H1 (cell line): ENCODE measurements around the gene TARDBP. TPM values are rescaled to one million over a fixed set of nuclear protein-coding genes. Genes with fewer than 3 reads are reported as not detected.

Source experiments
- CTCF ChIA-PET: fragments of 300-600 bp; sonication (Branson Sonifier 250); formaldehyde crosslinking; loops from one replicate; lab custom pipeline; 2021; ENCODE audit not compliant: partially characterized antibody; lab: Charles Lee
- POLR2A ChIA-PET: fragments of 300-600 bp; sonication (Branson Sonifier 250); formaldehyde crosslinking; loops from one replicate; lab custom pipeline; 2021; ENCODE audit warnings: inconsistent platforms; ENCODE audit not compliant: partially characterized antibody; lab: Charles Lee
- DNase-seq, 2 experiments: peaks; one replicate each; pipeline versions ENCODE4 v3.0.0 to v3.0.0-alpha.2; 2010 to 2022; ENCODE audit warnings: low spot score in 2 of 2, low read depth in 1 of 2, mixed read lengths in 1 of 2
- FAIRE-seq: peaks from 2 replicates; lab custom pipeline; 2011; peaks lifted over from hg19 to GRCh38; lab: Jason Lieb, UNC
- H2AFZ ChIP-seq: 2 replicates; pipeline ENCODE4 v1.8.1; 2012; ENCODE audit warnings: low read length, inconsistent platforms
- H2AK5ac ChIP-seq: 2 replicates; pipeline ENCODE4 v1.6.1; 2013; ENCODE audit warnings: low read depth, low read length
- H2BK120ac ChIP-seq: replicated peaks from 2 replicates; pipeline ENCODE3; 2013; ENCODE audit warnings: low read depth, low read length, inconsistent platforms
- H2BK12ac ChIP-seq: 2 replicates; pipeline ENCODE4 v1.6.1; 2013; ENCODE audit warnings: low read depth, low read length
- H2BK15ac ChIP-seq: 2 replicates; pipeline ENCODE4 v1.6.1; 2013; ENCODE audit warnings: low read length
- H2BK20ac ChIP-seq: 2 replicates; pipeline ENCODE4 v1.6.1; 2013; ENCODE audit warnings: low read length
- H2BK5ac ChIP-seq: 2 replicates; pipeline ENCODE4 v1.6.1; 2013; ENCODE audit warnings: low read depth, low read length
- H3K14ac ChIP-seq: 2 replicates; pipeline ENCODE4 v1.6.1; 2013; ENCODE audit warnings: inconsistent platforms; ENCODE audit not compliant: insufficient read length
- H3K18ac ChIP-seq: 2 replicates; pipeline ENCODE4 v1.6.1; 2013; ENCODE audit warnings: low read length; ENCODE audit errors: extremely low read depth
- H3K23ac ChIP-seq: 2 replicates; pipeline ENCODE4 v1.6.1; 2013; ENCODE audit warnings: inconsistent platforms; ENCODE audit not compliant: insufficient read length
- H3K23me2 ChIP-seq: 2 replicates; pipeline ENCODE4 v1.6.1; 2013; ENCODE audit warnings: low read depth, low read length
- H3K27ac ChIP-seq: 2 replicates; pipeline ENCODE4 v1.6.1; 2011; ENCODE audit warnings: low read depth, low read length, inconsistent platforms
- H3K27me3 ChIP-seq, 4 experiments: replicated peaks in 1 of 4; 1 replicate in 1 of 4; 2 replicates in 3 of 4; pipeline versions ENCODE4 v1.6.1 to v1.8.1; 2011 to 2013; ENCODE audit warnings: low read length in 3 of 4, mild to moderate bottlenecking in 3 of 4, inconsistent platforms in 2 of 4, mixed read lengths in 2 of 4, moderate library complexity in 1 of 4; ENCODE audit not compliant: control insufficient read depth in 3 of 4, insufficient read depth in 3 of 4; ENCODE audit errors: extremely low read depth in 1 of 4
- H3K36me3 ChIP-seq, 4 experiments: 2 replicates each; pipeline versions ENCODE4 v1.6.1 to v1.8.1; 2011 to 2013; ENCODE audit warnings: mild to moderate bottlenecking in 4 of 4, low read length in 3 of 4, moderate library complexity in 2 of 4, control low read depth in 1 of 4, inconsistent platforms in 1 of 4; ENCODE audit not compliant: insufficient read depth in 4 of 4, control insufficient read depth in 2 of 4
- H3K4ac ChIP-seq: replicated peaks from 2 replicates; pipeline ENCODE3; 2013; ENCODE audit warnings: low read length, low read depth, mixed read lengths, inconsistent platforms; ENCODE audit not compliant: insufficient read length
- H3K4me1 ChIP-seq, 4 experiments: replicated peaks in 1 of 4; 1 replicate in 1 of 4; 2 replicates in 3 of 4; pipeline versions ENCODE4 v1.6.1 to v1.8.1; 2011 to 2013; ENCODE audit warnings: low read length in 3 of 4, inconsistent platforms in 2 of 4, mixed read lengths in 1 of 4; ENCODE audit not compliant: insufficient read depth in 4 of 4, control insufficient read depth in 3 of 4
- H3K4me2 ChIP-seq, 2 experiments: 2 replicates each; pipeline versions ENCODE4 v1.6.1 to v1.8.1; 2011 to 2013; ENCODE audit warnings: low read depth in 2 of 2, low read length in 2 of 2, control low read depth in 1 of 2, inconsistent platforms in 1 of 2, mild to moderate bottlenecking in 1 of 2; ENCODE audit not compliant: insufficient read depth in 1 of 2
- H3K4me3 ChIP-seq, 4 experiments: fragments of 200-600, 300-600 bp in 1 of 4; sonication (generic), shearing (Covaris generic), sonication (Bioruptor Twin) in 1 of 4; 2 replicates each; pipeline versions ENCODE4 v1.5.1 to v1.8.1; 2011 to 2016; ENCODE audit warnings: low read length in 4 of 4, low read depth in 3 of 4, control low read depth in 2 of 4, inconsistent platforms in 2 of 4, mild to moderate bottlenecking in 2 of 4, mixed read lengths in 1 of 4, moderate library complexity in 1 of 4; ENCODE audit not compliant: insufficient read depth in 2 of 4; ENCODE audit errors: extremely low read depth in 1 of 4
- H3K56ac ChIP-seq: replicated peaks from 2 replicates; pipeline ENCODE3; 2013; ENCODE audit warnings: low read depth, mild to moderate bottlenecking, mixed read lengths, low read length, inconsistent platforms; ENCODE audit not compliant: insufficient read length
- H3K79me1 ChIP-seq: 2 replicates; pipeline ENCODE4 v1.6.1; 2013; ENCODE audit warnings: low read depth, low read length, control low read depth
- H3K79me2 ChIP-seq, 2 experiments: 2 replicates each; pipeline versions ENCODE4 v1.6.1 to v1.8.1; 2012 to 2013; ENCODE audit warnings: low read length in 2 of 2, mild to moderate bottlenecking in 2 of 2, inconsistent platforms in 1 of 2; ENCODE audit not compliant: insufficient read depth in 2 of 2, control insufficient read depth in 1 of 2
- H3K9ac ChIP-seq, 4 experiments: replicated peaks in 1 of 4; 1 replicate in 1 of 4; 2 replicates in 3 of 4; pipeline versions ENCODE4 v1.6.1 to v1.8.1; 2011 to 2013; ENCODE audit warnings: low read depth in 3 of 4, low read length in 3 of 4, control low read depth in 2 of 4, mild to moderate bottlenecking in 2 of 4, moderate library complexity in 2 of 4, inconsistent platforms in 1 of 4; ENCODE audit errors: extremely low read depth in 1 of 4
- H3K9me3 ChIP-seq, 2 experiments: 2 replicates each; pipeline versions ENCODE4 v1.6.1 to v1.8.1; 2012 to 2013; ENCODE audit warnings: mild to moderate bottlenecking in 2 of 2, moderate library complexity in 2 of 2, control low read depth in 1 of 2, inconsistent platforms in 1 of 2, low read depth in 1 of 2, low read length in 1 of 2, mixed read lengths in 1 of 2; ENCODE audit not compliant: insufficient read depth in 2 of 2
- H4K20me1 ChIP-seq, 2 experiments: replicated peaks in 1 of 2; 2 replicates each; pipeline versions ENCODE3 to v1.8.1; 2011 to 2013; ENCODE audit warnings: inconsistent platforms in 2 of 2, low read length in 2 of 2, mild to moderate bottlenecking in 1 of 2; ENCODE audit not compliant: insufficient read depth in 2 of 2, control insufficient read depth in 1 of 2
- H4K5ac ChIP-seq: 2 replicates; pipeline ENCODE4 v1.6.1; 2013; ENCODE audit warnings: low read length, low read depth, mixed read lengths, inconsistent platforms; ENCODE audit not compliant: insufficient read length
- H4K8ac ChIP-seq: 2 replicates; pipeline ENCODE4 v1.8.0; 2013; ENCODE audit warnings: mild to moderate bottlenecking, moderate library complexity, low read length, inconsistent platforms; ENCODE audit not compliant: insufficient read depth; ENCODE audit errors: extremely low read depth
- H4K91ac ChIP-seq: replicated peaks from 2 replicates; pipeline ENCODE3; 2013; ENCODE audit warnings: low read length, mixed read lengths, inconsistent platforms; ENCODE audit not compliant: insufficient read length
- CBX5 ChIP-seq: fragments of 300-800, 300-1000 bp; sonication (generic); IDR thresholded peaks from 2 replicates; pipeline ENCODE4 v1.7.1; 2016; ENCODE audit warnings: antibody characterized with exemption, low read length, low read depth
- CBX8 ChIP-seq: fragments of 300-800, 300-1000 bp; sonication (generic); IDR thresholded peaks from 2 replicates; pipeline ENCODE4 v1.7.1; 2016; ENCODE audit warnings: low read depth, low read length, borderline replicate concordance
- EP300 ChIP-seq, 2 experiments: IDR thresholded peaks; 1 replicate in 1 of 2; 2 replicates in 1 of 2; pipeline ENCODE4 v1.6.1; 2011 to 2012; ENCODE audit warnings: low read depth in 2 of 2, low read length in 2 of 2, mild to moderate bottlenecking in 2 of 2, borderline replicate concordance in 1 of 2, inconsistent platforms in 1 of 2, moderate library complexity in 1 of 2
- KDM4A ChIP-seq: IDR thresholded peaks from one replicate; pipeline ENCODE4 v1.7.1; 2012; ENCODE audit warnings: low read depth, mild to moderate bottlenecking, moderate library complexity, low read length, inconsistent platforms; ENCODE audit not compliant: severe bottlenecking
- MAFK ChIP-seq: IDR thresholded peaks from 2 replicates; pipeline ENCODE4 v1.6.1; 2012; ENCODE audit warnings: low read depth, mild to moderate bottlenecking, improper control_type of control experiment, low read length
- POLR2A ChIP-seq, 2 experiments: IDR thresholded peaks; 1 replicate in 1 of 2; 2 replicates in 1 of 2; pipeline ENCODE4 v1.6.1; 2011; ENCODE audit warnings: low read depth in 2 of 2, low read length in 2 of 2, mild to moderate bottlenecking in 2 of 2; ENCODE audit errors: control extremely low read depth in 1 of 2
- SIRT6 ChIP-seq: IDR thresholded peaks from one replicate; pipeline ENCODE4 v1.7.1; 2012; ENCODE audit warnings: low read length, inconsistent platforms
- SP2 ChIP-seq: IDR thresholded peaks from 2 replicates; pipeline ENCODE4 v1.6.1; 2012; ENCODE audit warnings: mild to moderate bottlenecking, low read length, inconsistent platforms
- SP4 ChIP-seq: IDR thresholded peaks from 2 replicates; pipeline ENCODE4 v1.6.1; 2012; ENCODE audit warnings: low read length, inconsistent platforms
- TAF7 ChIP-seq: optimal IDR thresholded peaks from 2 replicates; pipeline ENCODE3; 2011; ENCODE audit warnings: low read depth, mild to moderate bottlenecking, inconsistent platforms, low read length, moderate library complexity, borderline replicate concordance
- WGBS, 2 experiments: shearing (Covaris generic) in 1 of 2; methylation state at CpG; one replicate each; pipeline versions ENCODE4 v1.1.6 to v1.1.7; 2013 to 2015; ENCODE audit warnings: low lambda C conversion rate in 2 of 2, mixed read lengths in 2 of 2, inconsistent platforms in 1 of 2, low coverage in 1 of 2, missing lambda C conversion rate in 1 of 2; ENCODE audit not compliant: insufficient replicate concordance in 2 of 2, insufficient coverage in 1 of 2, insufficient read length in 1 of 2; ENCODE audit errors: extremely low coverage in 1 of 2, missing lambda C conversion rate in 1 of 2; 5-methylcytosine and 5-hydroxymethylcytosine counted together
- polyA plus RNA-seq, 7 experiments: library from polyadenylated mRNA; depleted of rRNA in 3 of 7; stranded (reverse) in 5 of 7; unstranded in 2 of 7; fragments of >200 nt in 5 of 7; fragments of 200-250 nt in 2 of 7; gene quantifications; 1 replicate in 5 of 7; 2 replicates in 1 of 7; 4 replicates in 1 of 7; pipeline versions ENCODE4 v1.2.1 to v1.2.3, GENCODE V29; 2011 to 2013; ENCODE audit warnings: missing spikeins in 2 of 7, mixed read lengths in 2 of 7
- total RNA-seq: library from RNA; stranded (reverse); fragmentation: NEBNext Ultra II Directional; extraction: Animal tissue kit (Norgen Biotek cat#: 25700); gene quantifications from 2 replicates; pipeline ENCODE4 v1.2.1, GENCODE V29; 2021
- TF ChIP-seq, protein P1 (sequence below): IDR thresholded peaks from 2 replicates; pipeline ENCODE4 v1.6.1; 2011; ENCODE audit warnings: low read length, improper control_type of control experiment
- TF ChIP-seq, protein P2 (sequence below): IDR thresholded peaks from 2 replicates; pipeline ENCODE4 v1.6.1; 2012; ENCODE audit warnings: inconsistent platforms
- TF ChIP-seq, protein P3 (sequence below): IDR thresholded peaks from 2 replicates; pipeline ENCODE4 v1.6.1; 2011; ENCODE audit warnings: low read depth, mild to moderate bottlenecking, low read length; ENCODE audit not compliant: insufficient read depth

Gene TARDBP
- total and polyA plus RNA-seq, 2 of the 8 experiments (the other 6 are each of a cell fraction or from before 2014, with no cell fraction given): 144 to 240 TPM

DNA sequence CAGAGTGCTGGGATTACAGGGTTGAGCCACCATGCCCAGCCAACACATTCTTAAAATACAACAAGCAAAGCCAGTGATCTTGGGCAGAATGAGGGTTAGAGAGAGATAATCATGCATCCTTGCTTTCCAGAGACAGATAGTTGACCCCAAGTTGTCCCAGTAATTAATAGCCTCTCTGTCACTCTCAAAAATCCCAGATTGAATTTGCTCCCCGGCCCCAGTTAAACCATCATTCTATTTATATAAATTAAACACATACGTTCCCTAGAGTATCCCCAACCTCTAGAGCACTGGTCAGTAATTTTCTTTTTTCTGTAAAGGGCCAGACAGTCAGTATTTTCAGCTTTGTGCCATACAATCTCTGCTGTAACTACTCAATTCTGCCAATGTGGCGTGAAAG lies 16.4 kb upstream of the TARDBP start:
- no peak for FAIRE-seq
- WGBS, 2 experiments: 88% methylated on average over 3 of the region's 3 CpGs; no CpG with 5 or more reads in 1 of the 2 experiments
- Histone ChIP-seq H2AK5ac (no peak overlapping the region), H4K8ac (no peak overlapping the region), H2BK20ac (no peak overlapping the region), H2BK120ac (no peak overlapping the region), H2BK12ac (no peak overlapping the region), H4K91ac (no peak overlapping the region), H3K14ac (no peak overlapping the region), H3K4ac (no peak overlapping the region), H3K56ac (no peak overlapping the region), H2BK5ac (no peak overlapping the region), H4K20me1 (no peaks in the 10 kb centered on the region), H3K36me3 (no peaks in the 10 kb centered on the region; a peak in 1 of 8 replicates), H3K79me1 (no peaks in the 10 kb centered on the region), H3K4me3 (no peak overlapping the region), H3K9me3 (no peaks in the 10 kb centered on the region), H3K4me1 (no peaks in the 10 kb centered on the region), H3K18ac (no peak overlapping the region), H3K23me2 (no peaks in the 10 kb centered on the region), H3K9ac (no peak overlapping the region), H3K27ac (no peak overlapping the region), H3K23ac (no peak overlapping the region), H3K27me3 (no peaks in the 10 kb centered on the region), H3K79me2 (no peaks in the 10 kb centered on the region), H2BK15ac (no peak overlapping the region), H4K5ac (no peak overlapping the region), H3K4me2 (no peak overlapping the region), H2AFZ (no peak overlapping the region)
- no peak for DNase-seq
- ChIA-PET CTCF (interaction anchor here (0.6 to 1.3 kb wide), 2 partner anchors 36 to 74 kb away, joined by 4 read pairs; no protein-coding TSS in a partner anchor), POLR2A (no interaction called here)
- TF ChIP-seq KDM4A (no peak), SP4 (no peak), CBX5 (no peak), CBX8 (no peak), MAFK (no peak), EP300 (IDR thresholded peaks at IDR 0.05; ENCODE audit: borderline replicate concordance in 1 of 2, low read depth in 2 of 2, low read length in 2 of 2) (no peak), TAF7 (no peak), SIRT6 (no peak), POLR2A (IDR thresholded peaks at IDR 0.05; ENCODE audit: control extremely low read depth in 1 of 2, low read depth in 2 of 2, low read length in 2 of 2) (no peak), SP2 (no peak)
- TF ChIP-seq, protein P1, sequence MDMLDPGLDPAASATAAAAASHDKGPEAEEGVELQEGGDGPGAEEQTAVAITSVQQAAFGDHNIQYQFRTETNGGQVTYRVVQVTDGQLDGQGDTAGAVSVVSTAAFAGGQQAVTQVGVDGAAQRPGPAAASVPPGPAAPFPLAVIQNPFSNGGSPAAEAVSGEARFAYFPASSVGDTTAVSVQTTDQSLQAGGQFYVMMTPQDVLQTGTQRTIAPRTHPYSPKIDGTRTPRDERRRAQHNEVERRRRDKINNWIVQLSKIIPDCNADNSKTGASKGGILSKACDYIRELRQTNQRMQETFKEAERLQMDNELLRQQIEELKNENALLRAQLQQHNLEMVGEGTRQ: no peak
- TF ChIP-seq, protein P2, sequence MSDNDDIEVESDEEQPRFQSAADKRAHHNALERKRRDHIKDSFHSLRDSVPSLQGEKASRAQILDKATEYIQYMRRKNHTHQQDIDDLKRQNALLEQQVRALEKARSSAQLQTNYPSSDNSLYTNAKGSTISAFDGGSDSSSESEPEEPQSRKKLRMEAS: no peak
- TF ChIP-seq, protein P3, sequence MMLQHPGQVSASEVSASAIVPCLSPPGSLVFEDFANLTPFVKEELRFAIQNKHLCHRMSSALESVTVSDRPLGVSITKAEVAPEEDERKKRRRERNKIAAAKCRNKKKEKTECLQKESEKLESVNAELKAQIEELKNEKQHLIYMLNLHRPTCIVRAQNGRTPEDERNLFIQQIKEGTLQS: no peak
